GM12878 (cell line): ENCODE results near the gene DIO3. TPM values are rescaled to one million over a fixed set of nuclear protein-coding genes. Genes with fewer than 3 reads are reported as not detected.

Source experiments
- ATAC-seq: fragments of 200-7000 bp; cut with Tn5 transposase; 3 replicates; pipeline ENCODE4 v1.9.1; 2020; ENCODE audit warnings: mild to moderate bottlenecking, moderate library complexity
- BruUV-seq: library from RNA; stranded (reverse); fragments of 400-500 nt; replicated peaks from 2 replicates; lab custom pipeline; 2021; lab: Mats Ljungman, UMichigan
- CTCF ChIA-PET: fragments of 300-600 bp; sonication (Branson Sonifier 250); formaldehyde crosslinking; extraction: SDS; loops from one replicate; lab custom pipeline; 2021; ENCODE audit warnings: inconsistent platforms; lab: Yijun Ruan, JAX
- POLR2A ChIA-PET: fragments of 350-600 bp; formaldehyde crosslinking; extraction: SDS; loops from one replicate; lab custom pipeline; 2021; ENCODE audit warnings: inconsistent platforms; lab: Charles Lee
- RAD21 ChIA-PET: fragments of 300-600 bp; sonication (Branson Sonifier 250); formaldehyde crosslinking; loops from one replicate; lab custom pipeline; 2023; ENCODE audit warnings: antibody characterized with exemption; ENCODE audit not compliant: unreplicated experiment; lab: Charles Lee
- SMC1A ChIA-PET: fragments of 300-600 bp; sonication (Branson Sonifier 250); formaldehyde crosslinking; loops from one replicate; lab custom pipeline; 2023; ENCODE audit not compliant: unreplicated experiment, uncharacterized antibody; lab: Charles Lee
- DNase-seq: peaks from one replicate; pipeline ENCODE4 v3.0.0-alpha.2; 2011; ENCODE audit warnings: low read depth, low spot score
- FAIRE-seq: peaks from 3 replicates; lab custom pipeline; 2011; peaks lifted over from hg19 to GRCh38; lab: Jason Lieb, UNC
- H2AFZ ChIP-seq: 2 replicates; pipeline ENCODE4 v1.6.0; 2011; ENCODE audit warnings: low read depth, low read length, control low read depth; ENCODE audit not compliant: control insufficient read depth
- H3K27ac ChIP-seq: 2 replicates; pipeline ENCODE4 v1.5.1; 2011; ENCODE audit warnings: control low read depth; ENCODE audit not compliant: control insufficient read depth, insufficient read depth
- H3K27me3 ChIP-seq, 2 experiments: replicated peaks in 1 of 2; 2 replicates each; pipeline versions ENCODE4 v1.6.0 to v1.6.1; 2011; ENCODE audit warnings: low read length in 1 of 2; ENCODE audit not compliant: control insufficient read depth in 2 of 2, insufficient read depth in 2 of 2
- H3K36me3 ChIP-seq, 2 experiments: 2 replicates each; pipeline ENCODE4 v1.5.1; 2011; ENCODE audit warnings: low read length in 1 of 2; ENCODE audit not compliant: control insufficient read depth in 2 of 2, insufficient read depth in 2 of 2
- H3K4me1 ChIP-seq: 2 replicates; pipeline ENCODE4 v1.6.1; 2011; ENCODE audit warnings: mild to moderate bottlenecking, low read length, moderate library complexity, mixed read lengths; ENCODE audit not compliant: control insufficient read depth, insufficient read depth
- H3K4me2 ChIP-seq: 2 replicates; pipeline ENCODE4 v1.6.0; 2011; ENCODE audit warnings: control low read depth; ENCODE audit not compliant: control insufficient read depth, insufficient read depth
- H3K4me3 ChIP-seq: fragments of 200-600 bp; sonication (generic); 2 replicates; pipeline ENCODE4 v1.5.1; 2016
- H3K79me2 ChIP-seq: 2 replicates; pipeline ENCODE4 v1.6.0; 2011; ENCODE audit warnings: low read length; ENCODE audit not compliant: control insufficient read depth, insufficient read depth
- H3K9ac ChIP-seq: 2 replicates; pipeline ENCODE4 v1.8.0; 2011; ENCODE audit warnings: low read length, control low read depth, mixed read lengths; ENCODE audit not compliant: control insufficient read depth, insufficient read depth
- H3K9me3 ChIP-seq: replicated peaks from 3 replicates; pipeline ENCODE4 v1.5.1; 2011; ENCODE audit warnings: mild to moderate bottlenecking, low read length; ENCODE audit not compliant: control insufficient read depth, insufficient read depth
- H4K20me1 ChIP-seq: 2 replicates; pipeline ENCODE4 v1.6.0; 2011; ENCODE audit not compliant: control insufficient read depth, insufficient read depth
- KLF5 ChIP-seq: fragments of 450-650 bp; IDR thresholded peaks from 2 replicates; pipeline ENCODE4 v1.6.1; 2014; ENCODE audit warnings: mild to moderate bottlenecking; ENCODE audit not compliant: partially characterized antibody
- MTA3 ChIP-seq: IDR thresholded peaks from 2 replicates; pipeline ENCODE4 v1.6.1; 2012; ENCODE audit warnings: low read length, inconsistent platforms, borderline replicate concordance
- PAX8 ChIP-seq: fragments of 450-650 bp; IDR thresholded peaks from 2 replicates; pipeline ENCODE4 v1.6.1; 2017; ENCODE audit warnings: mild to moderate bottlenecking, moderate library complexity
- RELA ChIP-seq: fragments of 450-650 bp; IDR thresholded peaks from 2 replicates; pipeline ENCODE4 v1.8.0; 2014; ENCODE audit warnings: borderline replicate concordance; ENCODE audit not compliant: partially characterized antibody
- SPI1 ChIP-seq: IDR thresholded peaks from 2 replicates; pipeline ENCODE4 v1.6.1; 2011; ENCODE audit warnings: low read depth, mild to moderate bottlenecking, low read length, moderate library complexity, borderline replicate concordance; ENCODE audit not compliant: insufficient read depth
- TAF1 ChIP-seq: IDR thresholded peaks from 2 replicates; pipeline ENCODE4 v1.6.1; 2011; ENCODE audit warnings: mild to moderate bottlenecking, low read depth, low read length, borderline replicate concordance
- ZNF217 ChIP-seq: fragments of 450-650 bp; IDR thresholded peaks from 2 replicates; pipeline ENCODE4 v1.6.1; 2017; ENCODE audit warnings: antibody characterized with exemption, mild to moderate bottlenecking
- ZNF622 ChIP-seq: fragments of 450-650 bp; IDR thresholded peaks from 2 replicates; pipeline ENCODE4 v1.6.1; 2017; ENCODE audit warnings: mild to moderate bottlenecking, inconsistent platforms
- WGBS: methylation state at CpG from one replicate; pipeline ENCODE4 v1.1.6; 2016; ENCODE audit warnings: low lambda C conversion rate; ENCODE audit not compliant: insufficient replicate concordance, insufficient coverage; ENCODE audit errors: missing lambda C conversion rate; 5-methylcytosine and 5-hydroxymethylcytosine counted together
- in situ Hi-C: fragments of 300-500 bp; cut with MboI; formaldehyde crosslinking; loops from 9 replicates; pipeline ENCODE4 v1.14.3; 2018; ENCODE audit warnings: mixed read lengths
- intact Hi-C: fragments of 100-400 bp; cut with micrococcal nuclease; formaldehyde crosslinking; loops from one replicate; pipeline ENCODE4 v1.14.2; 2022; ENCODE audit not compliant: unreplicated experiment
- polyA plus RNA-seq, 11 experiments: library from polyadenylated mRNA; depleted of rRNA in 4 of 11; unstranded in 6 of 11; stranded (reverse) in 5 of 11; fragments of >200 nt; fragmentation: Nextera tagmentation in 4 of 11; fragmentation: Illumina TruSeq in 1 of 11; extraction: Ambion mirVana in 4 of 11; extraction: Trizol in 1 of 11; gene quantifications; 1 replicate in 1 of 11; 2 replicates in 10 of 11; pipeline versions ENCODE4 v1.2.1 to v1.2.3, GENCODE V29; 2011 to 2016; ENCODE audit warnings: inconsistent platforms in 2 of 11, missing spikeins in 2 of 11, low read depth in 1 of 11
- total RNA-seq, 4 experiments: library from RNA; depleted of rRNA in 3 of 4; stranded (reverse); fragments of >200 nt in 3 of 4; fragmentation: Illumina TruSeq in 1 of 4; extraction: Trizol in 1 of 4; gene quantifications; 2 replicates each; pipeline versions ENCODE4 v1.2.1 to v1.2.3, GENCODE V29; 2013 to 2021
- TF ChIP-seq, protein P1 (sequence below): IDR thresholded peaks from 2 replicates; pipeline ENCODE4 v1.6.1; 2011; ENCODE audit warnings: borderline replicate concordance, low read depth, mild to moderate bottlenecking, moderate library complexity, mixed read lengths, low read length; ENCODE audit not compliant: insufficient read depth; ENCODE audit errors: extremely low read length
- TF ChIP-seq, protein P2 (sequence below): fragments of 450-650 bp; conservative IDR thresholded peaks from 2 replicates; pipeline ENCODE4 v1.6.1; 2017; ENCODE audit warnings: mild to moderate bottlenecking, moderate library complexity
- TF ChIP-seq, protein P3 (sequence below): fragments of 450-650 bp; IDR thresholded peaks from 2 replicates; pipeline ENCODE4 v1.6.1; 2017; ENCODE audit warnings: mild to moderate bottlenecking, moderate library complexity
- TF ChIP-seq, protein P4 (sequence below): IDR thresholded peaks from 2 replicates; pipeline ENCODE4 v1.6.1; 2012; ENCODE audit warnings: low read depth, low read length, improper control_type of control experiment
- TF ChIP-seq, protein P5 (sequence below): IDR thresholded peaks from 2 replicates; pipeline ENCODE4 v1.6.1; 2011; ENCODE audit warnings: mild to moderate bottlenecking, low read depth, low read length, moderate library complexity; ENCODE audit not compliant: insufficient replicate concordance

DIO3 gene
- total and polyA plus RNA-seq, 10 of the 15 experiments (the other 5 are each of a cell fraction or from before 2014, with no cell fraction given): not detected

DNA sequence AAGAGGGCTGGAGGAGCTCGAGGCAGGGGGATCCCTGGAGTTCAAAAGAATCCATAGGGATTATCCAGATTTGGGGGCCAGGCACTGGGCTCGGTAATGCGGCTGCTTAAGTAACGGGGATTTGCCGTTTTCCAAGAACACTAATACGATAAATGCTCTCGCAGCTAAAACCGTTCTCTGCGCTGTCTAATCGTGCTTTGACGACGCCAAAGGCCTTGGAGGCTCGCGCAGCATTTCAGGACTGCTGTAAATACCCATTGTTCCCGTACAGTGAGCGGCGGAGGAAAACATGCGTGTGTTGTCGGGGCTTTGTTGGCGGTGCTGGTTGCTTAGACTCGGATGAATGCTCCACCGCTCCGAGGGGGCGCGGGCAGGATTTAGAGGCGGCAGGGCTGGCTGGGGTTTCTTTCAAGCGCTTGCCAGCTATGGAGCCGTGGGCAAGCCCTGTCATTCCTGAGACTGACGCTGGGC, 26.2 kb downstream of the DIO3 start:
- 59% methylated on average over 27 of the region's 29 CpGs for WGBS
- H3K27me3 ChIP-seq: no peaks in the 10 kb centered on the region
- in situ Hi-C loops: no loop called here
- intact Hi-C loops: no loop called here
- no peak overlapping the region for H2AFZ ChIP-seq
- no TSS peak for BruUV-seq
- H3K79me2 ChIP-seq: no peaks in the 10 kb centered on the region
- DNase-seq (no peak), FAIRE-seq (no peak), ATAC-seq (no peak)
- ChIA-PET SMC1A (no interaction called here), RAD21 (no interaction called here), POLR2A (no interaction called here), CTCF (no interaction called here)
- no peaks in the 10 kb centered on the region for H3K9me3 ChIP-seq
- H3K36me3 ChIP-seq: no peaks in the 10 kb centered on the region
- H4K20me1 ChIP-seq: no peaks in the 10 kb centered on the region
- no peak overlapping the region for H3K4me2 ChIP-seq
- H3K9ac ChIP-seq: no peak overlapping the region
- H3K4me3 ChIP-seq: no peak overlapping the region
- H3K4me1 ChIP-seq: no peaks in the 10 kb centered on the region
- H3K27ac ChIP-seq: no peak overlapping the region
- no peak for TF ChIP-seq TAF1
- TF ChIP-seq ZNF217: no peak
- TF ChIP-seq KLF5: no peak
- TF ChIP-seq, protein P1, sequence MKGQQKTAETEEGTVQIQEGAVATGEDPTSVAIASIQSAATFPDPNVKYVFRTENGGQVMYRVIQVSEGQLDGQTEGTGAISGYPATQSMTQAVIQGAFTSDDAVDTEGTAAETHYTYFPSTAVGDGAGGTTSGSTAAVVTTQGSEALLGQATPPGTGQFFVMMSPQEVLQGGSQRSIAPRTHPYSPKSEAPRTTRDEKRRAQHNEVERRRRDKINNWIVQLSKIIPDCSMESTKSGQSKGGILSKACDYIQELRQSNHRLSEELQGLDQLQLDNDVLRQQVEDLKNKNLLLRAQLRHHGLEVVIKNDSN: no peak
- TF ChIP-seq ZNF622: no peak
- TF ChIP-seq, protein P2, sequence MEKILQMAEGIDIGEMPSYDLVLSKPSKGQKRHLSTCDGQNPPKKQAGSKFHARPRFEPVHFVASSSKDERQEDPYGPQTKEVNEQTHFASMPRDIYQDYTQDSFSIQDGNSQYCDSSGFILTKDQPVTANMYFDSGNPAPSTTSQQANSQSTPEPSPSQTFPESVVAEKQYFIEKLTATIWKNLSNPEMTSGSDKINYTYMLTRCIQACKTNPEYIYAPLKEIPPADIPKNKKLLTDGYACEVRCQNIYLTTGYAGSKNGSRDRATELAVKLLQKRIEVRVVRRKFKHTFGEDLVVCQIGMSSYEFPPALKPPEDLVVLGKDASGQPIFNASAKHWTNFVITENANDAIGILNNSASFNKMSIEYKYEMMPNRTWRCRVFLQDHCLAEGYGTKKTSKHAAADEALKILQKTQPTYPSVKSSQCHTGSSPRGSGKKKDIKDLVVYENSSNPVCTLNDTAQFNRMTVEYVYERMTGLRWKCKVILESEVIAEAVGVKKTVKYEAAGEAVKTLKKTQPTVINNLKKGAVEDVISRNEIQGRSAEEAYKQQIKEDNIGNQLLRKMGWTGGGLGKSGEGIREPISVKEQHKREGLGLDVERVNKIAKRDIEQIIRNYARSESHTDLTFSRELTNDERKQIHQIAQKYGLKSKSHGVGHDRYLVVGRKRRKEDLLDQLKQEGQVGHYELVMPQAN: no peak
- no peak for TF ChIP-seq RELA
- TF ChIP-seq MTA3: no peak
- no peak for TF ChIP-seq PAX8
- TF ChIP-seq, protein P3, sequence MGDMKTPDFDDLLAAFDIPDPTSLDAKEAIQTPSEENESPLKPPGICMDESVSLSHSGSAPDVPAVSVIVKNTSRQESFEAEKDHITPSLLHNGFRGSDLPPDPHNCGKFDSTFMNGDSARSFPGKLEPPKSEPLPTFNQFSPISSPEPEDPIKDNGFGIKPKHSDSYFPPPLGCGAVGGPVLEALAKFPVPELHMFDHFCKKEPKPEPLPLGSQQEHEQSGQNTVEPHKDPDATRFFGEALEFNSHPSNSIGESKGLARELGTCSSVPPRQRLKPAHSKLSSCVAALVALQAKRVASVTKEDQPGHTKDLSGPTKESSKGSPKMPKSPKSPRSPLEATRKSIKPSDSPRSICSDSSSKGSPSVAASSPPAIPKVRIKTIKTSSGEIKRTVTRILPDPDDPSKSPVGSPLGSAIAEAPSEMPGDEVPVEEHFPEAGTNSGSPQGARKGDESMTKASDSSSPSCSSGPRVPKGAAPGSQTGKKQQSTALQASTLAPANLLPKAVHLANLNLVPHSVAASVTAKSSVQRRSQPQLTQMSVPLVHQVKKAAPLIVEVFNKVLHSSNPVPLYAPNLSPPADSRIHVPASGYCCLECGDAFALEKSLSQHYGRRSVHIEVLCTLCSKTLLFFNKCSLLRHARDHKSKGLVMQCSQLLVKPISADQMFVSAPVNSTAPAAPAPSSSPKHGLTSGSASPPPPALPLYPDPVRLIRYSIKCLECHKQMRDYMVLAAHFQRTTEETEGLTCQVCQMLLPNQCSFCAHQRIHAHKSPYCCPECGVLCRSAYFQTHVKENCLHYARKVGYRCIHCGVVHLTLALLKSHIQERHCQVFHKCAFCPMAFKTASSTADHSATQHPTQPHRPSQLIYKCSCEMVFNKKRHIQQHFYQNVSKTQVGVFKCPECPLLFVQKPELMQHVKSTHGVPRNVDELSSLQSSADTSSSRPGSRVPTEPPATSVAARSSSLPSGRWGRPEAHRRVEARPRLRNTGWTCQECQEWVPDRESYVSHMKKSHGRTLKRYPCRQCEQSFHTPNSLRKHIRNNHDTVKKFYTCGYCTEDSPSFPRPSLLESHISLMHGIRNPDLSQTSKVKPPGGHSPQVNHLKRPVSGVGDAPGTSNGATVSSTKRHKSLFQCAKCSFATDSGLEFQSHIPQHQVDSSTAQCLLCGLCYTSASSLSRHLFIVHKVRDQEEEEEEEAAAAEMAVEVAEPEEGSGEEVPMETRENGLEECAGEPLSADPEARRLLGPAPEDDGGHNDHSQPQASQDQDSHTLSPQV: no peak
- TF ChIP-seq, protein P4, sequence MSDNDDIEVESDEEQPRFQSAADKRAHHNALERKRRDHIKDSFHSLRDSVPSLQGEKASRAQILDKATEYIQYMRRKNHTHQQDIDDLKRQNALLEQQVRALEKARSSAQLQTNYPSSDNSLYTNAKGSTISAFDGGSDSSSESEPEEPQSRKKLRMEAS: no peak
- no peak for TF ChIP-seq SPI1
- TF ChIP-seq, protein P5, sequence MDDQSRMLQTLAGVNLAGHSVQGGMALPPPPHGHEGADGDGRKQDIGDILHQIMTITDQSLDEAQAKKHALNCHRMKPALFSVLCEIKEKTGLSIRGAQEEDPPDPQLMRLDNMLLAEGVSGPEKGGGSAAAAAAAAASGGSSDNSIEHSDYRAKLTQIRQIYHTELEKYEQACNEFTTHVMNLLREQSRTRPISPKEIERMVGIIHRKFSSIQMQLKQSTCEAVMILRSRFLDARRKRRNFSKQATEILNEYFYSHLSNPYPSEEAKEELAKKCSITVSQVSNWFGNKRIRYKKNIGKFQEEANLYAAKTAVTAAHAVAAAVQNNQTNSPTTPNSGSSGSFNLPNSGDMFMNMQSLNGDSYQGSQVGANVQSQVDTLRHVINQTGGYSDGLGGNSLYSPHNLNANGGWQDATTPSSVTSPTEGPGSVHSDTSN: no peak
